GM12878 (cell line): ENCODE results near the gene WNK1. TPM values are rescaled to one million over a fixed set of nuclear protein-coding genes. Genes with fewer than 3 reads are reported as not detected.
A peak's percentile ranks its signal among the peaks of the same experiment; 100 is the strongest.

Experiments
- ATAC-seq: fragments of 200-7000 bp; cut with Tn5 transposase; 3 replicates; pipeline ENCODE4 v1.9.1; 2020; ENCODE audit warnings: mild to moderate bottlenecking, moderate library complexity
- BruUV-seq: library from RNA; stranded (reverse); fragments of 400-500 nt; replicated peaks from 2 replicates; lab custom pipeline; 2021; lab: Mats Ljungman, UMichigan
- CTCF ChIA-PET: fragments of 300-600 bp; sonication (Branson Sonifier 250); formaldehyde crosslinking; extraction: SDS; loops from one replicate; lab custom pipeline; 2021; ENCODE audit warnings: inconsistent platforms; lab: Yijun Ruan, JAX
- POLR2A ChIA-PET: fragments of 350-600 bp; formaldehyde crosslinking; extraction: SDS; loops from one replicate; lab custom pipeline; 2021; ENCODE audit warnings: inconsistent platforms; lab: Charles Lee
- RAD21 ChIA-PET: fragments of 300-600 bp; sonication (Branson Sonifier 250); formaldehyde crosslinking; loops from one replicate; lab custom pipeline; 2023; ENCODE audit warnings: antibody characterized with exemption; ENCODE audit not compliant: unreplicated experiment; lab: Charles Lee
- SMC1A ChIA-PET: fragments of 300-600 bp; sonication (Branson Sonifier 250); formaldehyde crosslinking; loops from one replicate; lab custom pipeline; 2023; ENCODE audit not compliant: unreplicated experiment, uncharacterized antibody; lab: Charles Lee
- DNase-seq: peaks from one replicate; pipeline ENCODE4 v3.0.0-alpha.2; 2011; ENCODE audit warnings: low read depth, low spot score
- FAIRE-seq: peaks from 3 replicates; lab custom pipeline; 2011; peaks lifted over from hg19 to GRCh38; lab: Jason Lieb, UNC
- H2AFZ ChIP-seq: 2 replicates; pipeline ENCODE4 v1.6.0; 2011; ENCODE audit warnings: low read depth, low read length, control low read depth; ENCODE audit not compliant: control insufficient read depth
- H3K27ac ChIP-seq: 2 replicates; pipeline ENCODE4 v1.5.1; 2011; ENCODE audit warnings: control low read depth; ENCODE audit not compliant: control insufficient read depth, insufficient read depth
- H3K27me3 ChIP-seq, 2 experiments: replicated peaks in 1 of 2; 2 replicates each; pipeline versions ENCODE4 v1.6.0 to v1.6.1; 2011; ENCODE audit warnings: low read length in 1 of 2; ENCODE audit not compliant: control insufficient read depth in 2 of 2, insufficient read depth in 2 of 2
- H3K36me3 ChIP-seq, 2 experiments: 2 replicates each; pipeline ENCODE4 v1.5.1; 2011; ENCODE audit warnings: low read length in 1 of 2; ENCODE audit not compliant: control insufficient read depth in 2 of 2, insufficient read depth in 2 of 2
- H3K4me1 ChIP-seq: 2 replicates; pipeline ENCODE4 v1.6.1; 2011; ENCODE audit warnings: mild to moderate bottlenecking, low read length, moderate library complexity, mixed read lengths; ENCODE audit not compliant: control insufficient read depth, insufficient read depth
- H3K4me2 ChIP-seq: 2 replicates; pipeline ENCODE4 v1.6.0; 2011; ENCODE audit warnings: control low read depth; ENCODE audit not compliant: control insufficient read depth, insufficient read depth
- H3K4me3 ChIP-seq: fragments of 200-600 bp; sonication (generic); 2 replicates; pipeline ENCODE4 v1.5.1; 2016
- H3K79me2 ChIP-seq: 2 replicates; pipeline ENCODE4 v1.6.0; 2011; ENCODE audit warnings: low read length; ENCODE audit not compliant: control insufficient read depth, insufficient read depth
- H3K9ac ChIP-seq: 2 replicates; pipeline ENCODE4 v1.8.0; 2011; ENCODE audit warnings: low read length, control low read depth, mixed read lengths; ENCODE audit not compliant: control insufficient read depth, insufficient read depth
- H3K9me3 ChIP-seq: replicated peaks from 3 replicates; pipeline ENCODE4 v1.5.1; 2011; ENCODE audit warnings: mild to moderate bottlenecking, low read length; ENCODE audit not compliant: control insufficient read depth, insufficient read depth
- H4K20me1 ChIP-seq: 2 replicates; pipeline ENCODE4 v1.6.0; 2011; ENCODE audit not compliant: control insufficient read depth, insufficient read depth
- EZH2 ChIP-seq: IDR thresholded peaks from 2 replicates; pipeline ENCODE4 v1.6.1; 2012; ENCODE audit warnings: low read depth, mild to moderate bottlenecking, control low read depth, inconsistent platforms, low read length, borderline replicate concordance; ENCODE audit not compliant: control insufficient read depth
- MYB ChIP-seq: fragments of 150-350 bp; IDR thresholded peaks from 2 replicates; pipeline ENCODE4 v1.6.1; 2014; ENCODE audit warnings: mild to moderate bottlenecking, low read depth, low read length, borderline replicate concordance
- NR2F1 ChIP-seq: fragments of 450-650 bp; conservative IDR thresholded peaks from 2 replicates; pipeline ENCODE4 v1.6.1; 2017; ENCODE audit warnings: mild to moderate bottlenecking
- POLR2A ChIP-seq: IDR thresholded peaks from 2 replicates; pipeline ENCODE4 v1.6.1; 2011; ENCODE audit warnings: low read depth, mild to moderate bottlenecking, low read length
- SPI1 ChIP-seq: IDR thresholded peaks from 2 replicates; pipeline ENCODE4 v1.6.1; 2011; ENCODE audit warnings: low read depth, mild to moderate bottlenecking, low read length, moderate library complexity, borderline replicate concordance; ENCODE audit not compliant: insufficient read depth
- WGBS: methylation state at CpG from one replicate; pipeline ENCODE4 v1.1.6; 2016; ENCODE audit warnings: low lambda C conversion rate; ENCODE audit not compliant: insufficient replicate concordance, insufficient coverage; ENCODE audit errors: missing lambda C conversion rate; 5-methylcytosine and 5-hydroxymethylcytosine counted together
- in situ Hi-C: fragments of 300-500 bp; cut with MboI; formaldehyde crosslinking; loops from 9 replicates; pipeline ENCODE4 v1.14.3; 2018; ENCODE audit warnings: mixed read lengths
- intact Hi-C: fragments of 100-400 bp; cut with micrococcal nuclease; formaldehyde crosslinking; loops from one replicate; pipeline ENCODE4 v1.14.2; 2022; ENCODE audit not compliant: unreplicated experiment
- polyA plus RNA-seq, 11 experiments: library from polyadenylated mRNA; depleted of rRNA in 4 of 11; unstranded in 6 of 11; stranded (reverse) in 5 of 11; fragments of >200 nt; fragmentation: Nextera tagmentation in 4 of 11; fragmentation: Illumina TruSeq in 1 of 11; extraction: Ambion mirVana in 4 of 11; extraction: Trizol in 1 of 11; gene quantifications; 1 replicate in 1 of 11; 2 replicates in 10 of 11; pipeline versions ENCODE4 v1.2.1 to v1.2.3, GENCODE V29; 2011 to 2016; ENCODE audit warnings: inconsistent platforms in 2 of 11, missing spikeins in 2 of 11, low read depth in 1 of 11
- total RNA-seq, 4 experiments: library from RNA; depleted of rRNA in 3 of 4; stranded (reverse); fragments of >200 nt in 3 of 4; fragmentation: Illumina TruSeq in 1 of 4; extraction: Trizol in 1 of 4; gene quantifications; 2 replicates each; pipeline versions ENCODE4 v1.2.1 to v1.2.3, GENCODE V29; 2013 to 2021

The WNK1 gene
- total and polyA plus RNA-seq, 10 of the 15 experiments (the other 5 are each of a cell fraction or from before 2014, with no cell fraction given): 9.6 to 151 (median 86.6) TPM

- RAD21 ChIA-PET: interaction anchor here (1.1 kb wide), 1 partner anchor 189 kb away, joined by 3 read pairs; no protein-coding TSS in a partner anchor
- H3K27ac ChIP-seq: no peak overlapping the region
- in situ Hi-C loops: no loop called here
- no peaks in the 10 kb centered on the region for H4K20me1 ChIP-seq
- H3K36me3 ChIP-seq: peaks cover 30 to 80% of the 10 kb centered on the region in 2 experiments
- CTCF ChIA-PET: interaction anchor here (0.6 to 1.1 kb wide), 5 partner anchors 88 to 334 kb away, joined by 3 read pairs; no protein-coding TSS in a partner anchor
- no peak for TF ChIP-seq MYB
- peak; percentile 72 for TF ChIP-seq SPI1
- TF ChIP-seq EZH2: no peak
- SMC1A ChIA-PET: interaction anchor here (0.8 to 2.0 kb wide), 4 partner anchors 9 to 89 kb away, joined by 3 to 6 read pairs (median 3); no protein-coding TSS in a partner anchor
- no peak for ATAC-seq
- 70% methylated on average over 5 of the region's 5 CpGs for WGBS
- POLR2A ChIA-PET: no interaction called here
- BruUV-seq: no TSS peak
- H3K4me1 ChIP-seq: no peaks in the 10 kb centered on the region
- H3K9ac ChIP-seq: no peak overlapping the region
- no peak for FAIRE-seq
- DNase-seq: no peak
- no peaks in the 10 kb centered on the region; the same call in 1 of the 2 replicates for H3K79me2 ChIP-seq
- H3K9me3 ChIP-seq: no peaks in the 10 kb centered on the region
- H3K4me3 ChIP-seq: no peak overlapping the region
- H3K4me2 ChIP-seq: no peak overlapping the region
- no peak overlapping the region for H2AFZ ChIP-seq
- intact Hi-C loops: no loop called here
- no peaks in the 10 kb centered on the region for H3K27me3 ChIP-seq
These were observed 151.6 kb downstream of the WNK1 start for GRCh38 chr12:904010-904414.

GRCh38 chr12:905261-906031 is 153.1 kb downstream of the WNK1 start:
- intact Hi-C loops: no loop called here
- WGBS: 97% methylated on average over 9 of the region's 9 CpGs
- H3K9ac ChIP-seq: no peak overlapping the region
- DNase-seq: no peak
- ChIA-PET SMC1A (interaction anchor here (0.9 to 1.5 kb wide), 4 partner anchors 18 to 337 kb away, joined by 3 to 4 read pairs (median 4); no protein-coding TSS in a partner anchor), POLR2A (interaction anchor here (0.7 kb wide), 1 partner anchor 35 kb away, joined by 3 read pairs; no protein-coding TSS in a partner anchor), RAD21 (interaction anchor here (1.1 kb wide), 1 partner anchor 336 kb away, joined by 3 read pairs; no protein-coding TSS in a partner anchor), CTCF (interaction anchor here (0.8 to 1.4 kb wide), 5 partner anchors 18 to 335 kb away, joined by 3 to 5 read pairs (median 3); no protein-coding TSS in a partner anchor)
- H3K79me2 ChIP-seq: no peaks in the 10 kb centered on the region; the same call in 1 of the 2 replicates
- no peaks in the 10 kb centered on the region for H3K4me1 ChIP-seq
- no peak for FAIRE-seq
- no peak for ATAC-seq
- H4K20me1 ChIP-seq: no peaks in the 10 kb centered on the region
- H3K9me3 ChIP-seq: no peaks in the 10 kb centered on the region
- no peaks in the 10 kb centered on the region for H3K27me3 ChIP-seq
- no peak overlapping the region for H3K4me2 ChIP-seq
- in situ Hi-C loops: no loop called here
- H2AFZ ChIP-seq: no peak overlapping the region
- no peak overlapping the region for H3K4me3 ChIP-seq
- BruUV-seq: no TSS peak
- peaks cover 28 to 80% of the 10 kb centered on the region in 2 experiments for H3K36me3 ChIP-seq
- no peak overlapping the region for H3K27ac ChIP-seq
- TF ChIP-seq NR2F1 (no peak), POLR2A (peak; percentile 37; the same call in 1 of the 2 replicates)
